Measurements from ENCODE around the gene TSC2. TPM values are rescaled to one million over a fixed set of nuclear protein-coding genes. Genes with fewer than 3 reads are reported as not detected.

Gene TSC2
- 23.8 and 29.0 TPM in 2 replicates for total RNA-seq

DNA sequence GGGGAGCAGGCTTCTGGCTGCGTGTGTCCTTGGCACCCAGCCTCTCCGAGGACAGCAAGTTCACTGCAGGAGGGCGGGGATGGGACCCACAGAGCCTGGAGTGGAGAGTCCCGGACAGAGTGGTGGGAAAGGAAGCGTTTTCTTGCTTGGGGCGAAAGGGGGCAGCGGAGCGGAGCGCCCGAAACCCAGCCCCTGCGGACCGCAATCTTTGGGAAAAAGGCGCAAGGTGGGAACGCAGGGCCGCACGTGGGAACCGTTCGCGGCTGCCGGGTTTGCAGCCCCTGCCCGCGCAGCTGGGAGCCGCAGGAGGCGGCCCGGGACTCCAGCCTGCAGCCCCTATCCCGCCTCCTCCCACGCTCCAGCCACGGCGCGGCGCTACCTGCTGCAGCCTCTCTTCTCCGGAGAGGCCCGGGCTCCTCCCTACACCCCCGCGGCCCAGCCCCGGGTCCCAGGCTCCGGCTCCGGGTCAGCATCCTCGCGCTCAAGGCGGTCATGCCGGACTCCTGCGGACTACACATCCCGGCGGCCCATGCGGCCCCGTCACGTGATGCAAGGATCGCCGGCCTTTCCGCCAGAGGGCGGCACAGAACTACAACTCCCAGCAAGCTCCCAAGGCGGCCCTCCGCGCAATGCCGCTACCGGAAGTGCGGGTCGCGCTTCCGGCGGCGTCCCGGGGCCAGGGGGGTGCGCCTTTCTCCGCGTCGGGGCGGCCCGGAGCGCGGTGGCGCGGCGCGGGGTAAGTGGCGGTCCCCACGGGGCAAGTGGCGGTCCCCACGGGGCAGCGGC lies at the start of gene TSC2, which contains the start of gene NTHL1:
Gene TSC2, plus strand, starts transcription at position 656 of the 786 bp plus-strand sequence. CDS start 631 bp downstream, outside the sequence.
Gene NTHL1, minus strand, starts transcription at position 505 of the 786 bp plus-strand sequence. Its CDS starts 11 bp downstream, at position 494.
- peak; percentile 97 for DNase-seq (ENCODE audit: low read depth in 2 of 2)

GRCh38 chr16:1998360-1998835 lies 49.4 kb upstream of the TSC2 start:
- DNase-seq (ENCODE audit: low read depth in 2 of 2), result no peak

- no peak for DNase-seq (ENCODE audit: low read depth in 2 of 2)
Observed at GRCh38 chr16:1998852-1999801, 48.7 kb upstream of the TSC2 start.

- no peak for DNase-seq (ENCODE audit: low read depth in 2 of 2)
Observed at GRCh38 chr16:1999866-2000514, 47.8 kb upstream of the TSC2 start.

GRCh38 chr16:2001035-2001434 lies 46.8 kb upstream of the TSC2 start:
- no peak for DNase-seq (ENCODE audit: low read depth in 2 of 2)

GRCh38 chr16:2001456-2002355 lies 46.1 kb upstream of the TSC2 start:
- DNase-seq (ENCODE audit: low read depth in 2 of 2), result no peak

- DNase-seq (ENCODE audit: low read depth in 2 of 2), result no peak
Observed at GRCh38 chr16:2002406-2003230, 45.2 kb upstream of the TSC2 start.

- DNase-seq (ENCODE audit: low read depth in 2 of 2), result no peak
Observed at GRCh38 chr16:2003231-2003826, 44.5 kb upstream of the TSC2 start.

DNA sequence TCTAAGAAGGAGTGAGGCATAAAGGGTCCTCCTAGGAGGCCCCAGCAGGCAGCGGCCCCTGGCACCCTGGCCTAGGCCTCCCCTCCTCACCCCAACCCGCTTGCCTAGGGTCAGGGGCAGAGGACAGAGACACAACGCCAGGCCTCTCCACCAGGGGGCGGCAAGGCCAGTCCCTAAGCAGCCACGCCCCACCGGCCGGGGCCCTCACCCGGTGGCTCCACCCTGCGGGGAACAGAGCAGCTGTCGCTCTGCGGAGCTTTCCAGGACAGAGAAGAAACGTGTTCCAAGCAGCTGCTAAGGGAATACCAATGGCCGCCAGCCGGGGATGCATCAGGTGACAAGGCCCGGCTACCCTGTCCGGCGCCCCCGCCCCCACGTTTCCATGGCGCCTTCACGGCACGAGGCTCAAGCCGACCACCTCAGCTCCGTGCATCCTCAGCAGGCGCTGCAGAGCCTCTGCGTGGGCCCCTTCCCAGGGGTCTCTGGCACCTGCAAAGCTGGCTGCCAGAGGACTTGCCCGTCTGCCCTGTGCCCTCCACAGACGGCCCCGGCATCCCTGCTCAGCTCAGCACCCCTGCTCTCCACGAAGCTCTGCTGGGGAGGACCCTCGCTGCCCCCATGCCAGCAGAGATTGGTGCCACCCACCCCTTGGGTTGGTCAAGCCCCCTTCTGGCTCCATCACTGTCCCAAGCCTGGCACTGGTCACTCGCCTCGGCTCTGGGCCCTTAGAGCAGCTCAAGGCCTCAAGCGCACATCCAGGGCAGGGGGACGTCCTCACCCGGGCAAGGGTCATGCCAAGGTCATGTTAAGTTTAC lies 43.8 kb upstream of the TSC2 start:
- DNase-seq (ENCODE audit: low read depth in 2 of 2), result peak; percentile 86 to 91

GRCh38 chr16:2004795-2005517 lies 42.8 kb upstream of the TSC2 start:
- DNase-seq (ENCODE audit: low read depth in 2 of 2), result peak in 1 of 2 donors; percentile 28

DNA sequence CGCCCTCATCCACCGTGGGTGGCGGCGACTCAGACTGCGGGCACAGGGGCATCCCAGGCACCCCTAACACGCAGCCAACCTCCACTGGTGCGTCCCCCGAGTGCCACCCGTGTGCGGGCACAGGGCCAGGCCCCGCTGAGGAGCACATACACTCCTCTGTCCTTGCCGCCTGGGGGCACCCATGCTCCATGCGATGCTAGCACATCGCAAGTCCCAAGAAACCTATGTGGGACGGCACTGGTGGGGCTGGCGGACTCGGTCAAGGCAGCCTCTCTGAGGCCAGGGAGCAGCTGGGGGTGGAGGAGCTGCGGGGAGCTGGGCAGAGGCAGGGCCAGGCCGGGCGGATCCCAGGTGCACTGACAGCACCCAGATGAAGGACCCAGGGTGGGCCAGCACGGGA lies 42.1 kb upstream of the TSC2 start:
- peak in 1 of 2 donors; percentile 81 for DNase-seq (ENCODE audit: low read depth in 2 of 2)

GRCh38 chr16:2006317-2006716 lies 41.5 kb upstream of the TSC2 start:
- DNase-seq (ENCODE audit: low read depth in 2 of 2), result no peak

DNA sequence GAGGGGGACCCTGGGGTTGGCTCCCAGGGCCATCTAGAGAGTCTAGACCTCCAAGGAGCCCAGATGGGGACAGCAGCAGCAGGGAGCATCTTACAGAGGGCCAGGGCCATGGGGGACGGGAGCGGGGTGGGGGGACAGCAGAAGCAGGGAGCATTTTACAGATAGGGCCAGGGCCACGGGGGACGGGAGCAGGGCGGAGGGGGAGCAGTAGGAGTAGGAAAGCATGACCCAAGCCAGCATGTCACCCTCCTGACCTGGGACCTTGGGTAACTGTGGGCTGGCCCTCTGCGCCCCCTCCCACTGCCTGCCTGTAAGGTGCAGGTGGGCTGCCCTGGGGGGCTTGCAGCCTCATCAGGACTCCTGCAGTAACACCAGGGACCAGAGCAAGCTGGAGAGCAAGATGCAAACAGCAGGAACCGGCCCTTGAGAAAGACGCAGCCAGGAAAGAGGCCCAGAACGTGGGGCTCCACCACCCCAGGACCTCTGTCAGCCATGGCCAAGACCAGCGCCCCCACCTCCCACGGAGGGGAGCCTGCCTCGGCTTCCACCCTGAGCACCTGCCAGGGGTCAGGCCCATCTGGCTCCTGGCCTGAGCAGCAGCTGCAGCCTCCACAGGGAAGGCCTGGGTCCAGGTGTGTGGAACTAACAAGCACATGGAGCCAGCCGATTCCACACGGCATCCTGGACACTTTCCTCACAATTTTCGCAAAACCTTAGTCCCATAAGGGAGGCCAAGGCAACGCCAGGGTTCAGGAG lies 40.5 kb upstream of the TSC2 start:
- no peak for DNase-seq (ENCODE audit: low read depth in 2 of 2)

- DNase-seq (ENCODE audit: low read depth in 2 of 2), result peak in 1 of 2 donors; percentile 69
Observed at GRCh38 chr16:2008009-2008526, 39.7 kb upstream of the TSC2 start.

GRCh38 chr16:2008631-2009163 lies 39.1 kb upstream of the TSC2 start:
- DNase-seq (ENCODE audit: low read depth in 2 of 2), result peak in 1 of 2 donors; percentile 26

GRCh38 chr16:2009164-2009711 lies 38.5 kb upstream of the TSC2 start:
- no peak for DNase-seq (ENCODE audit: low read depth in 2 of 2)

Data from lung microvascular endothelial cell (primary cell).